HL-60/S4 treated with phorbol 12-myristate 13-acetate at 8.2 ng/mL for 4 days and 3 days (cell line): Measurements from ENCODE around the gene HDAC11.

ENCODE experiments used
- in situ Hi-C: fragments of 300-500 bp; cut with MboI; formaldehyde crosslinking; loops from 2 replicates; pipeline ENCODE4 v1.15.0; 2022; ENCODE audit warnings: low sequenced_read_pairs

The HDAC11 gene

GRCh38 chr3:13491206-13491974 lies 11.3 kb downstream of the HDAC11 start:
- in situ Hi-C loops = no loop called here

GRCh38 chr3:13492048-13492447 lies 11.9 kb downstream of the HDAC11 start:
- in situ Hi-C loops = no loop called here

GRCh38 chr3:13492976-13493866 lies 13.1 kb downstream of the HDAC11 start:
- in situ Hi-C loops = no loop called here

GRCh38 chr3:13493867-13494441 lies 13.8 kb downstream of the HDAC11 start:
- in situ Hi-C loops = no loop called here

- in situ Hi-C loops = loop anchor here (5.0 kb wide), 1 partner anchor 153 kb away; no protein-coding TSS in a partner anchor
Observed at GRCh38 chr3:13494463-13495350, 14.6 kb downstream of the HDAC11 start.

- in situ Hi-C loops = loop anchor here (5.0 kb wide), 1 partner anchor 152 kb away; no protein-coding TSS in a partner anchor
Observed at GRCh38 chr3:13495351-13495813, 15.3 kb downstream of the HDAC11 start.

- in situ Hi-C loops = loop anchor here (5.0 kb wide), 1 partner anchor 151 kb away; no protein-coding TSS in a partner anchor
Observed at GRCh38 chr3:13495921-13496723, 16.0 kb downstream of the HDAC11 start.

- in situ Hi-C loops = loop anchor here (5.0 kb wide), 1 partner anchor 150 kb away; no protein-coding TSS in a partner anchor
Observed at GRCh38 chr3:13496879-13497278, 16.8 kb downstream of the HDAC11 start.

GRCh38 chr3:13497386-13497785 lies 17.3 kb downstream of the HDAC11 start:
- in situ Hi-C loops = loop anchor here (5.0 kb wide), 1 partner anchor 150 kb away; no protein-coding TSS in a partner anchor

GRCh38 chr3:13498354-13499060 lies 18.4 kb downstream of the HDAC11 start:
- in situ Hi-C loops = loop anchor here (5.0 kb wide), 1 partner anchor 149 kb away; no protein-coding TSS in a partner anchor

- in situ Hi-C loops = loop anchor here (5.0 kb wide), 1 partner anchor 148 kb away; no protein-coding TSS in a partner anchor
Observed at GRCh38 chr3:13499246-13499645, 19.1 kb downstream of the HDAC11 start.

- in situ Hi-C loops = no loop called here
Observed at GRCh38 chr3:13500133-13500885, 20.2 kb downstream of the HDAC11 start.

- in situ Hi-C loops = no loop called here
Observed at GRCh38 chr3:13501056-13501455, 20.9 kb downstream of the HDAC11 start.

- in situ Hi-C loops = no loop called here
Observed at GRCh38 chr3:13501521-13501920, 21.4 kb downstream of the HDAC11 start.

- in situ Hi-C loops = no loop called here
Observed at GRCh38 chr3:13501958-13502790, 22.1 kb downstream of the HDAC11 start.

- in situ Hi-C loops = no loop called here
Observed at GRCh38 chr3:13502791-13503060, 22.6 kb downstream of the HDAC11 start.

- in situ Hi-C loops = no loop called here
Observed at GRCh38 chr3:13504161-13504831, 24.2 kb downstream of the HDAC11 start.
